ENCODE results near the gene RPS8. TPM values are rescaled to one million over a fixed set of nuclear protein-coding genes. Genes with fewer than 3 reads are reported as not detected.
"Not testable (repeated sequence)": the region's sequence is repeated elsewhere in the genome, so short reads cannot be mapped to it uniquely, and the experiment has no call there.

RPS8 gene
- total and polyA plus RNA-seq, 5 donors = 848 to 1,144 (median 945) TPM

DNA sequence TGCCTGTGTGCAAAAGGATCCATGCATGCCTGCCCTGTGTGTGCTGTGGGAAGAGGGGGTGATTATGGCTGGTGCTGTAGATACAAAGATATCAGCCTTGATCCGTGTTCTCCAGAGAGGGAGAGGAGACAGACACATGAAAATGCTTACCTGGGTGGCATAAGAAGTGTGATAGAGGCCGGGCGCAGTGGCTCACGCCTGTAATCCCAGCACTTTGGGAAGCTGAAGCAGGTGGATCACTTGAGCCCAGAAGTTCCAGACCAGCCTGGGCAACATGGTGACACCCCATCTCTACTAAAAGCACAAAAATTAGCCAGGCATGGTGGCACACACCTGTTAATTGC lies 35.4 kb downstream of the RPS8 start:
- H3K9me3 ChIP-seq (ENCODE audit: control insufficient read depth, low read length); intact Hi-C loops (cut with DNase I); ATAC-seq; H3K27ac ChIP-seq (ENCODE audit: low read length); H3K4me3 ChIP-seq (ENCODE audit: low read length); DNase-seq; H3K27me3 ChIP-seq (ENCODE audit: control insufficient read depth, insufficient read depth): not testable (repeated sequence)
- peaks cover 38% of the 10 kb centered on the region for H3K4me1 ChIP-seq (ENCODE audit: control insufficient read depth, insufficient read depth, low read length)
- 90% methylated on average over 4 of the region's 4 CpGs for WGBS

DNA sequence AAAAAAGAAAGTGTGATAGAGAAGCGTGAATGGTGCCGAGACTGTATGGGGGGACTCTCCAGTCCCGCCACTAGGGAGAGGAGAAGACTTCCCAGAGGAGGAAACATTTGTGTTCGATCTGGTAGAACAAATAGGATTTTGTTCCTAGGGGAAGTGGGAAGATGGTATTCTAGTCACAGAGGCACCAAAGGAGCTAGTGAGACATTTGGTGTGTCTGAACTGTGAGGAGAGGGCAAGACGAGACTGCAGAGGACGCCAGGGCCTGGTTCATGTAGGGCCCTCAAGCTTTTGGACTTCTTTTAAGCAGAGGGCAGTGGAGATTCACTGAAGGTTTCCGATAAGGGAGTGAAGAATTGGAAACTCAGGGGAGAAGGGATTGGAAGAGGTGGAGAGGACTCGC lies 35.9 kb downstream of the RPS8 start:
- DNase-seq = peak in 1 of 3 donors; percentile 2
- H3K4me1 ChIP-seq (ENCODE audit: control insufficient read depth, insufficient read depth, low read length) = peaks cover 38% of the 10 kb centered on the region

GRCh38 chr1:44812822-44813543 lies 37.6 kb downstream of the RPS8 start:
- 58% methylated on average over 48 of the region's 48 CpGs for WGBS
- no peaks in the 10 kb centered on the region for H3K9me3 ChIP-seq (ENCODE audit: control insufficient read depth, low read length)
- peak overlapping the region; percentile 17 for H3K4me3 ChIP-seq (ENCODE audit: low read length)
- ATAC-seq = peak in 1 of 2 donors; percentile 1
- peak overlapping the region; percentile 26 for H3K27ac ChIP-seq (ENCODE audit: low read length)
- peaks cover 22% of the 10 kb centered on the region for H3K4me1 ChIP-seq (ENCODE audit: control insufficient read depth, insufficient read depth, low read length)
- peak in 2 of 3 donors; percentile 52 to 67 for DNase-seq
- intact Hi-C loops (cut with DNase I) = no loop called here
- H3K27me3 ChIP-seq (ENCODE audit: control insufficient read depth, insufficient read depth) = no peaks in the 10 kb centered on the region

More for the DNA sequence above, 35.9 kb downstream of the RPS8 start:
- 58% methylated on average over 8 of the region's 8 CpGs for WGBS
- H3K4me3 ChIP-seq (ENCODE audit: low read length) = no peak overlapping the region
- no peaks in the 10 kb centered on the region for H3K27me3 ChIP-seq (ENCODE audit: control insufficient read depth, insufficient read depth)
- no peaks in the 10 kb centered on the region for H3K9me3 ChIP-seq (ENCODE audit: control insufficient read depth, low read length)
- peak overlapping the region; percentile 14 for H3K27ac ChIP-seq (ENCODE audit: low read length)
- ATAC-seq = no peak
- intact Hi-C loops (cut with DNase I) = no loop called here

DNA sequence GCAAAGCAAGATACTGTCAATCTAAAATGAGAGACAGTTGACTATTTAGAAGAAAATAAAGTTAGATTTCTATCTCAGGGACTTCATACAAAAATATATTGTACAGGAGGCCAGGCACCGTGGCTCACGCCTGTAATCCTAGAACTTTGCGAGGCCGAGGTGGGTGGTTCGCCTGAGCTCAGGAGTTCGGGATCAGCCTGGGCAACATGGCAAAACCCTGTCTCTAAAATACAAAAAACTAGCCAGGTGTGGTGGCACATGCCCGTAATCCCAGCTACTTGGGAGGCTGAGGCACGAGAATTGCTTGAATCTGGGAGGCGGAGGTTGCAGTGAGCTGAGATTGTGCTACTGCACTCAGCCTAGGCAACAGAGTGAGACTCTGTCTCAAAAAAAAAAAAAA lies 40.6 kb downstream of the RPS8 start:
- H3K27me3 ChIP-seq (ENCODE audit: control insufficient read depth, insufficient read depth); H3K9me3 ChIP-seq (ENCODE audit: control insufficient read depth, low read length); intact Hi-C loops (cut with DNase I); H3K4me3 ChIP-seq (ENCODE audit: low read length); H3K4me1 ChIP-seq (ENCODE audit: control insufficient read depth, insufficient read depth, low read length); H3K27ac ChIP-seq (ENCODE audit: low read length); ATAC-seq: not testable (repeated sequence)
- 91% methylated on average over 9 of the region's 9 CpGs for WGBS
- peak in 1 of 3 donors; percentile 9 for DNase-seq

GRCh38 chr1:44817307-44817706 lies 42.0 kb downstream of the RPS8 start:
- peaks cover 2% of the 10 kb centered on the region for H3K4me1 ChIP-seq (ENCODE audit: control insufficient read depth, insufficient read depth, low read length)
- H3K27me3 ChIP-seq (ENCODE audit: control insufficient read depth, insufficient read depth) = no peaks in the 10 kb centered on the region
- no peak for ATAC-seq
- H3K4me3 ChIP-seq (ENCODE audit: low read length) = no peak overlapping the region
- 81% methylated on average over 2 of the region's 2 CpGs for WGBS
- no peak overlapping the region for H3K27ac ChIP-seq (ENCODE audit: low read length)
- no peaks in the 10 kb centered on the region for H3K9me3 ChIP-seq (ENCODE audit: control insufficient read depth, low read length)
- no peak for DNase-seq
- intact Hi-C loops (cut with DNase I) = no loop called here

- ATAC-seq (no peak), DNase-seq (peak in 1 of 3 donors; percentile 9)
- WGBS = 95% methylated on average over 11 of the region's 11 CpGs
- intact Hi-C loops (cut with DNase I) = loop anchor here in 1 of 4 donors (2.0 kb wide), 1 partner anchor 17 kb away; the partner anchor contains the start of gene PLK3
- Histone ChIP-seq H3K27me3 (ENCODE audit: control insufficient read depth, insufficient read depth) (no peaks in the 10 kb centered on the region), H3K4me3 (ENCODE audit: low read length) (no peak overlapping the region), H3K27ac (ENCODE audit: low read length) (no peak overlapping the region), H3K9me3 (ENCODE audit: control insufficient read depth, low read length) (no peaks in the 10 kb centered on the region), H3K4me1 (ENCODE audit: control insufficient read depth, insufficient read depth, low read length) (peaks cover 2% of the 10 kb centered on the region)
Measured at GRCh38 chr1:44817771-44818495, 42.6 kb downstream of the RPS8 start.

GRCh38 chr1:44819196-44819607 lies 43.9 kb downstream of the RPS8 start:
- no peak for DNase-seq
- Histone ChIP-seq H3K4me3 (ENCODE audit: low read length) (peak overlapping the region; percentile 38), H3K9me3 (ENCODE audit: control insufficient read depth, low read length) (no peaks in the 10 kb centered on the region), H3K4me1 (ENCODE audit: control insufficient read depth, insufficient read depth, low read length) (peaks cover 2% of the 10 kb centered on the region), H3K27ac (ENCODE audit: low read length) (peak overlapping the region; percentile 97), H3K27me3 (ENCODE audit: control insufficient read depth, insufficient read depth) (no peaks in the 10 kb centered on the region)
- intact Hi-C loops (cut with DNase I) = loop anchor here in 1 of 4 donors (2.0 kb wide), 1 partner anchor 18 kb away; the partner anchor contains the start of gene PLK3
- ATAC-seq = peak in 1 of 2 donors; percentile 3
- WGBS = 1% methylated on average over 13 of the region's 13 CpGs

DNA sequence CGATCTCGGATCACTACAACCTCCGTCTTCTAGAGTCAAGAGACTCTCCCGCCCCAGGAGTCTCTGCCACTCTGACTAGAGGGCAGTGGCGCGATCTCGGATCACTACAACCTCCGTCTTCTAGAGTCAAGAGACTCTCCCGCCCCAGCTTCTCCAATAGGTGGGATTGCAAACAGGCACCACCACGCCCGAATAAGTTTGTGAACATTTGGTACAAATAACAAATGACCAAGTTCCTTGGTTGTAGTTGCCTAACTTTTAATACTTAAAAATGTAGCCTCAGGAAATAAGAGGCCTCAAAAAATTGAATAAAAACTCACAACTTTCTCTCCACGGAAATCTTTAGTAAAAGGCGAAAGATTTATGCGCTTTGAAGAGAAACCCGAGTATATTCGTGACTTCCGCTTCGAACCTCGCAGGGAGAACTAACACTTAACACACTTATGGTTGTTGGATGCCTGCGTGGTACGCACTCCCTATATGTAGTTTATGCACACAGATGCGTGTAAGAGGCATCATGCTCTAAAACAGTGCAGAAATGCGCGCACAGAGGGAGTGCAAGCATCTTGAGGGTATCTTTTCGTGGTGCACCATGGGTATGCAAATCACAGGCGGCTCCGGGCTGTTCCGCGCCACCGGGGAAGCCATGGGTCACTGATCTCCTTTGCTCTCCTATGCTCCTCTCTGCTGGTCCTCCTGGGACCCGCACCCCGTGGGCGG lies 44.4 kb downstream of the RPS8 start:
- ATAC-seq (peak; percentile 90 to 91), DNase-seq (peak; percentile 79 to 92 (median 91))
- H3K4me1 ChIP-seq (ENCODE audit: control insufficient read depth, insufficient read depth, low read length) = peaks cover 2% of the 10 kb centered on the region
- intact Hi-C loops (cut with DNase I) = loop anchor here in 1 of 4 donors (2.0 kb wide), 1 partner anchor 19 kb away; the partner anchor contains the start of gene PLK3
- 1% methylated on average over 33 of the region's 33 CpGs for WGBS
- H3K9me3 ChIP-seq (ENCODE audit: control insufficient read depth, low read length) = no peaks in the 10 kb centered on the region
- peak overlapping the region; percentile 97 for H3K27ac ChIP-seq (ENCODE audit: low read length)
- no peaks in the 10 kb centered on the region for H3K27me3 ChIP-seq (ENCODE audit: control insufficient read depth, insufficient read depth)
- H3K4me3 ChIP-seq (ENCODE audit: low read length) = peak overlapping the region; percentile 38

- intact Hi-C loops (cut with DNase I) = no loop called here
- ATAC-seq = peak; percentile 30 to 39
- Histone ChIP-seq H3K27ac (ENCODE audit: low read length) (peak overlapping the region; percentile 97), H3K4me1 (ENCODE audit: control insufficient read depth, insufficient read depth, low read length) (peaks cover 2% of the 10 kb centered on the region), H3K4me3 (ENCODE audit: low read length) (peak overlapping the region; percentile 38), H3K27me3 (ENCODE audit: control insufficient read depth, insufficient read depth) (no peaks in the 10 kb centered on the region), H3K9me3 (ENCODE audit: control insufficient read depth, low read length) (no peaks in the 10 kb centered on the region)
- peak in 2 of 3 donors; percentile 28 to 52 for DNase-seq
- WGBS = 22% methylated on average over 25 of the region's 25 CpGs
Measured at GRCh38 chr1:44820328-44821239, 45.2 kb downstream of the RPS8 start.

DNA sequence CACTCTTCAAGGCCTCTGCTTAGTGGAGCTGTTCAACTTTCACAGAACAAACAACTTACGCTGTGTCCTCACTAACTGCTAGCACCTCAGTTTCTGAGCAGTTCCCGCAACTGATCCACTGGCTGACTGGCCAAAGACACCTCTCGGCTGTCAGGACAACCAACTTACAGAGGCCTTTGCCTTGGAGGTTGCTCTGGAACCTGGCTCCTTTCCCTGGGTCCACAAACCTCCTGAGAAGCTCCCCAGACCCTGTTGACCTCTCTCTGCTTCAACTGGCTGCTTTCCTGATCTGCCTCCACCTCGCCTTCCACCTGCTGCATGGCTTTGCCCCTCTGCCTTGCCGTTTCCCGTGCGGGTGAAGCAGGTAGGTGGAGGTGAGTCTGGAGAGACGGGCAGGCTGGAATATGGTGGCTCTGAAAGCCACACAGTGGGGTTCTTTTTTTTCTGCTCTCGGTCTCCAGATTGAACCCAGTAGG lies 45.9 kb downstream of the RPS8 start:
- intact Hi-C loops (cut with DNase I) = no loop called here
- 90% methylated on average over 9 of the region's 9 CpGs for WGBS
- H3K27me3 ChIP-seq (ENCODE audit: control insufficient read depth, insufficient read depth) = no peaks in the 10 kb centered on the region
- no peak for ATAC-seq
- H3K27ac ChIP-seq (ENCODE audit: low read length) = no peak overlapping the region
- H3K9me3 ChIP-seq (ENCODE audit: control insufficient read depth, low read length) = no peaks in the 10 kb centered on the region
- no peak overlapping the region for H3K4me3 ChIP-seq (ENCODE audit: low read length)
- DNase-seq = peak in 1 of 3 donors; percentile 35
- peaks cover 2% of the 10 kb centered on the region for H3K4me1 ChIP-seq (ENCODE audit: control insufficient read depth, insufficient read depth, low read length)
